HG03159 (cell line): ENCODE results near the gene GRPR.
"Not testable (repeated sequence)": the region's sequence is repeated elsewhere in the genome, so short reads cannot be mapped to it uniquely, and the experiment has no call there.

Experiments
- ATAC-seq: cut with Tn5 transposase; IDR thresholded peaks from one replicate; pipeline ENCODE4 v1.9.1; 2021; ENCODE audit warnings: mild to moderate bottlenecking, moderate library complexity; ENCODE audit not compliant: unreplicated experiment

Gene GRPR

DNA sequence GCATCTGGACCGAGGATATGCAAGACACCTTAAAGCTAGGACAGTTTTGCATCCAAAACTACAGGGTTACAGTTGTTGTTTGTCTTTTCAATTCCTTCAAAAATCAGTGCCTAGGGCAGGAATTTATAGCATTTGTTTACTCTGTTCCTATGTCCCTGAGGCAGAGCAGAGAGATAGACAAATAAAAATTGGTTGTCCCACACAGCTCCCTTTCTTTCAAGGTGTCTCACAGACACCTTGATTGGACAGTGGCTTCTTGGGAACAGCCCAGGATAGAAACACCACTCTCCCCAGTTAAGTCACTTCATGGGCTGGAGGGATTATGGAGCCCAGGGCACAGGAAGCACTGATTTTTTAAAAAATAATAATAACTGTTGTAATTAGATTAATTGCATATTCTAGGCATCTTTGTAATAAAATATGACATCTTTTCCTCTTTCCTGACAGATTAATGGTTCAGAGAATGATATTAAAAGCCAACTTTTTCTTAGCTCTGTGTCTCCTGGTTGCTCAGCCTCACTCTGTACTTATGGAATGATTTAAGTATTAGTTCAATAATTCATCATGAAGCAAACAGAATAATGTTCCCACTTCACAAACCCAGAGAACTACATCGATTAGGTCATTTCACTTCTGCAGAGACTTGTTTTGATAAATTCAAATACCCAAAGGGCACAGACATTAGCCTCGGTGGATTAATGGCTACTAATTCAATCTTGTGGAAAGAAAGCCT, 52.1 kb downstream of the GRPR start:
- no peak for ATAC-seq

- no peak for ATAC-seq
Observed at GRCh38 chrX:16177260-16177659, 53.9 kb downstream of the GRPR start.

DNA sequence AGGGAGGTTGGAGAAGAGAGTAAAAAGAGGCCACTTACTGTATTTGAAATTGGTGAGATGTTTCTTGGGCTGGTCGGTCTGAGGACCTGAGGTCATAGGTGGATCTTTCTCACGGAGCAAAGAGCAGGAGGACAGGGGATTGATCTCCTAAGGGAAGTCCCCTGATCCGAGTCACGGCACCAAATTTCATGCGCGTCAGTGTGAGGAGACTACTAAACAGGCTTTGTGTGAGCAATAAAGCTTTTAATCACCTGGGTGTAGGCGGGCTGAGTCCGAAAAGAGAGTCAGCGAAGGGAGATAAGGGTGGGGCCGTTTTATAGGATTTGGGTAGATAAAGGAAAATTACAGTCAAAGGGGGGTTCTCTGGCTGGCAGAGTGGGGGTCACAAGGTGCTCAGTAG, 60.5 kb downstream of the GRPR start:
- not testable (repeated sequence) for ATAC-seq

DNA sequence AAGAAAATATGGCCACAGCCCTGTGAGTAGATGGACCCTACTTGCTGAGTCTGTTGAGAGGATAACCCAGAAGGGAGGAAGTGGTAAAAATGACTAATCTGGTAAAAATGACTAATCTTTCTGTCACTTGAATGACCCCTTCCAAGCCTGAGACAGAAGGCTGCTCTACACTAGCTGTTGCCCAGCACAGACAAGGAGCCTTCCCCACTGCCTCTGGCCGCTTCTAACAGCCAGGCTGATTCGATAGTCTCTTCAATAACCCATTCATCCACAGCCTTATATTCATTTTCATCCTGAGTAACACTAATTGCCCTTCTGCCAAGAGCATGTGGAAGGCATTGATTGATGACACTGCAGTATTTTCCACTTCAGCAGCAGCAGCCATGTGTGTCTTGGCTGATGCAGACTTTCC, 62.4 kb downstream of the GRPR start:
- ATAC-seq, result peak; percentile 99

DNA sequence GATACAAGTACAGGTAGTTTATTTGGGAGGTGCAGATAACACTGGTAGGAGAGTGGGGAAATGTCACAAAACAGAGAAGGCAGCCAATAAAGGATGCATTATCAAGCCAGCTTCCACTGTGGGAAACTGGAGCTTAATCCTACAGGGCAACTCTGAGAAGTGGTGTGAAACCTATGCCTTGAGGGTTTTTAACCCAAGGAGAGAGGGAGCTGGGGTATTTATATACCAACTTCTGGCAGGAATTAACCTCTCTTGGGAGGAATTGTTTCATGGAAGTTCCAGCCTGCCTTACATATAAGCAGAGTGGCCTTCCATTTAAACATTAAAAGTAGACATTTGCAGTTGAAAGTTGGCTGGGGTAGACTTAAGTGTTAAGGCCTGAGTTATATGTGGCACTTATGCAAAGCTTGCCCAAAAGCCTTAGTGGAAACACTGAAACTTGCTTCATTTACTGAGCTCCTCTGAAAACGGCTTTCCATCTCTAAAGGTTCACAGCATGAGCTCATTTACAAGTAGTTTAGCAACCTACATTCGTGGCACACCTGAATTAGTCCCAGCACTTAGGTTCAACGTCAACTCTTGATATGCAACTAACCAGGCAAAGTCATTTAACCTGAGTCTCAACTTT, 63.1 kb downstream of the GRPR start:
- no peak for ATAC-seq

GRCh38 chrX:16187024-16187760, 63.8 kb downstream of the GRPR start:
- ATAC-seq, result no peak

DNA sequence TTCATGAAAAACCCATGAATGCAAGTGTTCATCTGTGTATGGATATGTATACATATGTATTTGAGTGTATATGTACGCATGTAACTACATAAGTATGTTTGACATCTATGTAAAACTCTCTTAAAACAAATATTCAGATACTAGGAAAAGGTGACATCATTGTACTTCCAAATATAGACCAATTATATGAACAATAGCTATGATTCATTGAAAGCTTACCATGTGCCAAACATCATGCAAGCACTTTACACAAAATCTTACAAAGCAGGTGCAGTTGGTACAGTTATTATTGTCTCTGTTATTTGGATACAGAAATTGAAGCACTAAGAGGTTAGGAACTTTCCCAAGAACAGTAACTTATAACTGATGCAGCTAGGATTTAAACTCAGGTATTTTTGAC, 65.3 kb downstream of the GRPR start:
- ATAC-seq, result no peak

- no peak for ATAC-seq
Observed at GRCh38 chrX:16191605-16192004, 68.2 kb downstream of the GRPR start.

- no peak for ATAC-seq
Observed at GRCh38 chrX:16196829-16197228, 73.5 kb downstream of the GRPR start.

DNA sequence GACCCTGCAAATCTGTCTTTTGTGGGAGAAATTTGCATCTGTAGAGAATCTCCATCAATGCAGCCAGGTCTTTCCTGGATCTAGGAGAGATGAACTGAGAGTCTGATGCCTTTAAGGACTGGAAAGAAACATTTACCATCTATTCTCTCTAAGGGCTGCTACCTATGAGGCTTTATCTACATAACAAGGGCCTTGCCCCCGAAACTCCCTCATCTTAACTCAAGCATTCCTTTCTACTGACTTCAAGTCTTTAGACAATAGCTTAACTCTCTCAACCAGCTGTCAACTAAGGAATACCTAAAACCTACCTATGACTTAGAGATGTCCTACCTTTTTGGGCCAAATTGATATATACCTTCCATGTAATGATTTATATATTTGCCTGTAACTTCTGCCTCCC, 76.0 kb downstream of the GRPR start:
- no peak for ATAC-seq

DNA sequence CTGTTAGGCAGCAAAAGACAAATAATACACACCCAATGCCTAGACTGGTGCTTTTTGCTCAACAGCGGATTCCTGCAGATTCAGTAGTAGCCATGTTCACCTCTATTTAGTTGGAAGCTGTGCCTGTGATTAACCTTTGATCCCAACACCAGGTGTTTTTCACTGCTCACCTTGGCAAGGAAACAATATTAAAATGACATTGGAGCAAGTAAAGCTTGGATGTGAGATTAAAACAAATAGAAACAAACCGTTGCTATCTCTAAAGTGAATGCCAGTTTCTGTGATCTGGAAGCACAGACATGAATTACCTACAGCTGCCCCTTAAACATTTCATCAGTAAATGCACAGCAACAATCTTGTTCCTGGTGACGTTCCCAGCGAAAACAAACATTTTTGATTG, 79.6 kb downstream of the GRPR start:
- ATAC-seq, result no peak
